ENCODE data around the gene KCNH1. TPM values are rescaled to one million over a fixed set of nuclear protein-coding genes. Genes with fewer than 3 reads are reported as not detected.

The KCNH1 gene
- total RNA-seq, 1 donor from 2014 or later: 2.4 TPM

GRCh38 chr1:210876275-210876674 lies 257.7 kb downstream of the KCNH1 start:
- Mint-ChIP-seq H3K27me3 (peaks cover 6% of the 10 kb centered on the region), H3K36me3 (no peaks in the 10 kb centered on the region), H3K4me3 (no peak overlapping the region), H3K4me1 (ENCODE audit: unreplicated experiment) (no peaks in the 10 kb centered on the region), H3K27ac (no peak overlapping the region), H3K9me3 (peaks cover 4% of the 10 kb centered on the region)
- TF ChIP-seq CTCF (conservative IDR thresholded peaks at IDR 0.05): no peak
- no peak for DNase-seq (ENCODE audit: extremely low spot score, unreplicated experiment)

GRCh38 chr1:210866532-210866931 lies 267.4 kb downstream of the KCNH1 start:
- no peak for TF ChIP-seq CTCF (conservative IDR thresholded peaks at IDR 0.05)
- Mint-ChIP-seq H3K4me3 (no peak overlapping the region), H3K27me3 (no peaks in the 10 kb centered on the region), H3K4me1 (ENCODE audit: unreplicated experiment) (no peaks in the 10 kb centered on the region), H3K27ac (no peak overlapping the region), H3K36me3 (no peaks in the 10 kb centered on the region), H3K9me3 (no peaks in the 10 kb centered on the region)
- no peak for DNase-seq (ENCODE audit: extremely low spot score, unreplicated experiment)

- Mint-ChIP-seq H3K27me3 (peaks cover 3% of the 10 kb centered on the region), H3K4me3 (no peak overlapping the region), H3K9me3 (no peaks in the 10 kb centered on the region), H3K4me1 (ENCODE audit: unreplicated experiment) (no peaks in the 10 kb centered on the region), H3K27ac (no peak overlapping the region), H3K36me3 (no peaks in the 10 kb centered on the region)
- no peak for DNase-seq (ENCODE audit: extremely low spot score, unreplicated experiment)
- no peak for TF ChIP-seq CTCF (conservative IDR thresholded peaks at IDR 0.05)
Observed at GRCh38 chr1:210857705-210858104, 276.2 kb downstream of the KCNH1 start.

- H3K4me3 Mint-ChIP-seq: no peak overlapping the region
- no peak overlapping the region for H3K27ac Mint-ChIP-seq
- no peaks in the 10 kb centered on the region for H3K4me1 Mint-ChIP-seq (ENCODE audit: unreplicated experiment)
- DNase-seq (ENCODE audit: extremely low spot score, unreplicated experiment): no peak
- no peak for TF ChIP-seq CTCF (conservative IDR thresholded peaks at IDR 0.05)
- peaks cover 3% of the 10 kb centered on the region for H3K27me3 Mint-ChIP-seq
- H3K36me3 Mint-ChIP-seq: no peaks in the 10 kb centered on the region
- no peaks in the 10 kb centered on the region for H3K9me3 Mint-ChIP-seq
Observed at GRCh38 chr1:210857146-210857663, 276.7 kb downstream of the KCNH1 start.

- no peaks in the 10 kb centered on the region for H3K9me3 Mint-ChIP-seq
- H3K4me1 Mint-ChIP-seq (ENCODE audit: unreplicated experiment): no peaks in the 10 kb centered on the region
- H3K4me3 Mint-ChIP-seq: no peak overlapping the region
- H3K36me3 Mint-ChIP-seq: no peaks in the 10 kb centered on the region
- DNase-seq (ENCODE audit: extremely low spot score, unreplicated experiment): no peak
- no peak overlapping the region for H3K27ac Mint-ChIP-seq
- TF ChIP-seq CTCF (conservative IDR thresholded peaks at IDR 0.05): no peak
- H3K27me3 Mint-ChIP-seq: peaks cover 3% of the 10 kb centered on the region
Observed at GRCh38 chr1:210855440-210855839, 278.5 kb downstream of the KCNH1 start.

GRCh38 chr1:210853276-210853675 lies 280.7 kb downstream of the KCNH1 start:
- Mint-ChIP-seq H3K4me3 (no peak overlapping the region), H3K9me3 (no peaks in the 10 kb centered on the region), H3K27me3 (peaks cover 3% of the 10 kb centered on the region), H3K36me3 (no peaks in the 10 kb centered on the region), H3K27ac (no peak overlapping the region), H3K4me1 (ENCODE audit: unreplicated experiment) (no peaks in the 10 kb centered on the region)
- TF ChIP-seq CTCF (conservative IDR thresholded peaks at IDR 0.05): no peak
- DNase-seq (ENCODE audit: extremely low spot score, unreplicated experiment): no peak

Data from type B pancreatic cell (in vitro differentiated cells).